ENCODE measurements around the gene FLRT1.

Gene FLRT1

DNA sequence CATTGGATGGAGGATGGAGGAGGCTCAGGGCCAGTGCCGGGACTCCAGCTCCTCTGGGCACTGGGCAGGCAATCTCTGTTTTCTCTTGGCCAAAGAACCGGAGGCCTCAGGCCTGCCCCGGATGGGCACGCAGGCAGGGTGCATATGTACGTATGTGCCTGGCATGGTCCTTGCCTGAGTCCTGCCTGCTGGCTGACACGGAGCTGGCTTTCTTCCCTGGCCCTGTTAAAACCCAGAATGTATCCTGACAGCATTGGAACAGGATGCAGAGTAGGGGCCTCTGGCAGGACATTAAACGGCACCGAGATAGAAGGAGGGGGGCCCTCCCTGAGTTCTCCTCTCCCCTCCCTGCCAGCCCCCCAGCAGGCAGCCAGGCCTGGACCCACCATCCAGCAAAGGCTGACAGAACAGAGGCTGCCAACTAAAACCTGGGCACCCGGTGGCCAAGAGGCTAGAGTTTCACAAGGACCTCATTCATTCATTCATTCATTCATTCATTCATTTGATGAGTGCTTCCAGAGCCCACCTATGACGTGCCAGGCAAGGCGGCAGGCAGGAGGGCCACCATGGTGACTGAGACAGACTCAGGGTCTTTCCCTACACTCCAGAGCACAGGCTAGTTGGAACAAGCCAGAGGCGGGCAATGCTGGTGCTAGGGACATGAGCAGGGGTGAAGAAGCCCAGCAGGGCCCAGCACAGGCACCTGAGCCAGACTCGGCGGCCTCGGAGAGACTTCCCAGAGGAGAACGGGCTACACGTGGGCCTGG is 28.8 kb downstream of the FLRT1 start:
- ChIA-PET CTCF (no interaction called here), POLR2A (interaction anchor here (0.6 kb wide), 1 partner anchor 1388 kb away, joined by 3 read pairs; no protein-coding TSS in a partner anchor)
- no peak for DNase-seq (ENCODE audit: extremely low spot score)
- TF ChIP-seq HDGF (IDR thresholded peaks at IDR 0.05; ENCODE audit: borderline replicate concordance) (no peak), TARDBP (IDR thresholded peaks at IDR 0.05) (no peak), SUZ12 (IDR thresholded peaks at IDR 0.05) (no peak), BHLHE40 (IDR thresholded peaks at IDR 0.05; ENCODE audit: borderline replicate concordance) (no peak), FOXA1 (IDR thresholded peaks at IDR 0.05) (no peak), ARNT (IDR thresholded peaks at IDR 0.05) (no peak), PKNOX1 (IDR thresholded peaks at IDR 0.05) (no peak)

DNA sequence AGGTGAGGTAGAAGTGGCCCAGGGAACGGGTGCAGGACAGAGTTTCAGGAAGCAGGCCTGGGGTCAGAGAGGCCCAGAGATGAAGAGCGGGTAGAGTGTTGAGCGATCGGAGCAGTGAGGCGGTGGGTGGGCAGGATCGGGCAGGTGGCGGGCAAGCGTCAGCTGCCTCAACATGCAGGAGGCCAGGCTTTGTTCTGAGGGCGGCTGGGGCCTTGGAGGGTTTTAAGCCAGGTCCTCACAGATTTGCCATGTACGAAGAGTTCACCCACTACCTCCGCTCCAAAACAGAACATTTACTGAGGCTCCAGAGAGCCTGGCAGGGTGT is 29.4 kb downstream of the FLRT1 start:
- TF ChIP-seq CTBP1 (IDR thresholded peaks at IDR 0.05; ENCODE audit: borderline replicate concordance) (no peak), FOXM1 (IDR thresholded peaks at IDR 0.05; ENCODE audit: borderline replicate concordance) (no peak), NFRKB (IDR thresholded peaks at IDR 0.05) (no peak), LEF1 (IDR thresholded peaks at IDR 0.05; ENCODE audit: borderline replicate concordance) (no peak), TARDBP (IDR thresholded peaks at IDR 0.05) (no peak), SP1 (IDR thresholded peaks at IDR 0.05) (no peak), FOXK2 (IDR thresholded peaks at IDR 0.05) (no peak), ELF4 (IDR thresholded peaks at IDR 0.05) (no peak), SUZ12 (IDR thresholded peaks at IDR 0.05) (no peak), HDGF (IDR thresholded peaks at IDR 0.05; ENCODE audit: borderline replicate concordance) (no peak), PKNOX1 (IDR thresholded peaks at IDR 0.05) (no peak), FOXA1 (IDR thresholded peaks at IDR 0.05) (no peak), L3MBTL2 (conservative IDR thresholded peaks at IDR 0.05) (no peak)
- ChIA-PET POLR2A (no interaction called here), CTCF (no interaction called here)
- DNase-seq (ENCODE audit: extremely low spot score) = no peak

GRCh38 chr11:64065712-64066111 is 30.0 kb downstream of the FLRT1 start:
- DNase-seq (ENCODE audit: extremely low spot score) = no peak
- POLR2A ChIA-PET = no interaction called here
- TF ChIP-seq ZNF384 (IDR thresholded peaks at IDR 0.05) (no peak), FOXA1 (IDR thresholded peaks at IDR 0.05) (no peak), CTBP1 (IDR thresholded peaks at IDR 0.05; ENCODE audit: borderline replicate concordance) (no peak), TARDBP (IDR thresholded peaks at IDR 0.05) (no peak), ARNT (IDR thresholded peaks at IDR 0.05) (no peak), PKNOX1 (IDR thresholded peaks at IDR 0.05) (no peak), SUZ12 (IDR thresholded peaks at IDR 0.05) (no peak), L3MBTL2 (conservative IDR thresholded peaks at IDR 0.05) (no peak), HDGF (IDR thresholded peaks at IDR 0.05; ENCODE audit: borderline replicate concordance) (no peak), SP1 (IDR thresholded peaks at IDR 0.05) (no peak), BHLHE40 (IDR thresholded peaks at IDR 0.05; ENCODE audit: borderline replicate concordance) (no peak), ELF4 (IDR thresholded peaks at IDR 0.05) (no peak), NFRKB (IDR thresholded peaks at IDR 0.05) (no peak), LEF1 (IDR thresholded peaks at IDR 0.05; ENCODE audit: borderline replicate concordance) (no peak), FOXM1 (IDR thresholded peaks at IDR 0.05; ENCODE audit: borderline replicate concordance) (no peak), FOXK2 (IDR thresholded peaks at IDR 0.05) (no peak)
- CTCF ChIA-PET = no interaction called here

DNA sequence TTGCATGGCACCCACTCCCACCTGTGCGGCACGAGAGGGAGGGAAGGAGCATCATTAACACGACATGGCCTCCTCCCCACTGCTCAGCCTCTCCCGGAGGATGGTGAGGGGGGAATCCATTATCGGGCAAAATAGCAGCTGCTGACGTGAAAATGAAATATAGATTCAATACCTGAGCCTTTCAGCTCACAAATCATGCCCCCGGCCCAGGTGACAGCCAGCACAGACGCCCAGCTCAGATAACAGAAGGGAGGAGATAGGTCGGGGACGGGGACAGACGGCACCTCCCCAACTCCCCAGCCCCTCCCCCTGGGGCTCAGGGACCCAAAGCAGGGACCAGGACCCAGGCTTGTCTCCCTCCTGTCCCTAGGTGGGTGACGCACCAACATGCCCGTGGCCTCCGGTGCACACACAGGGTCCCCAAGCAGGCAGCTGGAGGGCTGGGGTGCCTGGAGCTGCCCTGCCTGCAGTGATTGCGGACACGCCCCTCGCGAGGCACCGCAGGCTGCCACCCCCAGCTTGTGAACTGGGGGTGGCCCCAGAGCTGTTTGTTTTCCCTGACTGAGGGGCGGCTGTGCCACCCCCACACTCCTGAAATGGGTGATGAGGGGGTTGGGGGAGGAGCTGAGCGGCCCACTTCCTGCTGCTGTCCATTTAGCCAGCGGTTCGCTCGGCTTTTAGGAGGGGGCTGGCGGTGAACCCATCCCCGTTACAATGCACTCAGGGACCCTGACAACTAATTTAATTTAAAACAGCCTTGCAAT is 31.7 kb downstream of the FLRT1 start:
- TF ChIP-seq FOXA1 (IDR thresholded peaks at IDR 0.05) (no peak), BHLHE40 (IDR thresholded peaks at IDR 0.05; ENCODE audit: borderline replicate concordance) (no peak), CTBP1 (IDR thresholded peaks at IDR 0.05; ENCODE audit: borderline replicate concordance) (no peak), PKNOX1 (IDR thresholded peaks at IDR 0.05) (no peak), ARNT (IDR thresholded peaks at IDR 0.05) (no peak), L3MBTL2 (conservative IDR thresholded peaks at IDR 0.05) (no peak), ELF4 (IDR thresholded peaks at IDR 0.05) (no peak), HDGF (IDR thresholded peaks at IDR 0.05; ENCODE audit: borderline replicate concordance) (no peak), FOXK2 (IDR thresholded peaks at IDR 0.05) (no peak), FOXM1 (IDR thresholded peaks at IDR 0.05; ENCODE audit: borderline replicate concordance) (no peak), SUZ12 (IDR thresholded peaks at IDR 0.05) (no peak), NFRKB (IDR thresholded peaks at IDR 0.05) (no peak), TARDBP (IDR thresholded peaks at IDR 0.05) (no peak), ZNF384 (IDR thresholded peaks at IDR 0.05) (no peak), SP1 (IDR thresholded peaks at IDR 0.05) (no peak), LEF1 (IDR thresholded peaks at IDR 0.05; ENCODE audit: borderline replicate concordance) (no peak)
- CTCF ChIA-PET = interaction anchor here (0.6 kb wide), 1 partner anchor 960 kb away, joined by 3 read pairs; the partner anchor contains the start of gene SNX15
- DNase-seq (ENCODE audit: extremely low spot score) = no peak
- POLR2A ChIA-PET = no interaction called here

GRCh38 chr11:64068705-64069400 is 33.1 kb downstream of the FLRT1 start:
- DNase-seq (ENCODE audit: extremely low spot score) = no peak
- TF ChIP-seq BHLHE40 (IDR thresholded peaks at IDR 0.05; ENCODE audit: borderline replicate concordance) (no peak), PKNOX1 (IDR thresholded peaks at IDR 0.05) (no peak), HDGF (IDR thresholded peaks at IDR 0.05; ENCODE audit: borderline replicate concordance) (no peak), SUZ12 (IDR thresholded peaks at IDR 0.05) (no peak), FOXK2 (IDR thresholded peaks at IDR 0.05) (no peak), L3MBTL2 (conservative IDR thresholded peaks at IDR 0.05) (no peak), TARDBP (IDR thresholded peaks at IDR 0.05) (no peak), ARNT (IDR thresholded peaks at IDR 0.05) (no peak), ELF4 (IDR thresholded peaks at IDR 0.05) (no peak), FOXA1 (IDR thresholded peaks at IDR 0.05) (no peak), SP1 (IDR thresholded peaks at IDR 0.05) (no peak), ZNF384 (IDR thresholded peaks at IDR 0.05) (no peak), CTBP1 (IDR thresholded peaks at IDR 0.05; ENCODE audit: borderline replicate concordance) (no peak), LEF1 (IDR thresholded peaks at IDR 0.05; ENCODE audit: borderline replicate concordance) (no peak), FOXM1 (IDR thresholded peaks at IDR 0.05; ENCODE audit: borderline replicate concordance) (no peak), NFRKB (IDR thresholded peaks at IDR 0.05) (no peak)
- CTCF ChIA-PET = no interaction called here
- POLR2A ChIA-PET = no interaction called here
